DMS 273 (cell line): ENCODE measurements around the gene PTMA.
A peak's percentile ranks its signal among the peaks of the same experiment; 100 is the strongest.
"Not testable (repeated sequence)": the region's sequence is repeated elsewhere in the genome, so short reads cannot be mapped to it uniquely, and the experiment has no call there.

Experiments used
- DNase-seq: peaks from one replicate; lab custom pipeline; 2025; ENCODE audit not compliant: unreplicated experiment; lab: John Stamatoyannopoulos, UW

The PTMA gene

GRCh38 chr2:231714639-231715498 is 6.5 kb downstream of the PTMA start:
- DNase-seq, result peak; percentile 94

- DNase-seq, result no peak
Observed at GRCh38 chr2:231715499-231715837, 7.1 kb downstream of the PTMA start.

GRCh38 chr2:231715988-231716616 is 7.8 kb downstream of the PTMA start:
- no peak for DNase-seq

- no peak for DNase-seq
Observed at GRCh38 chr2:231716666-231717280, 8.4 kb downstream of the PTMA start.

- no peak for DNase-seq
Observed at GRCh38 chr2:231717281-231718171, 9.2 kb downstream of the PTMA start.

- DNase-seq, result no peak
Observed at GRCh38 chr2:231718799-231719198, 10.5 kb downstream of the PTMA start.

GRCh38 chr2:231720292-231720986 is 12.1 kb downstream of the PTMA start:
- no peak for DNase-seq

GRCh38 chr2:231720987-231721966 is 13.0 kb downstream of the PTMA start:
- DNase-seq, result peak; percentile 15

- DNase-seq, result no peak
Observed at GRCh38 chr2:231722721-231723307, 14.5 kb downstream of the PTMA start.

GRCh38 chr2:231725476-231725875 is 17.2 kb downstream of the PTMA start:
- no peak for DNase-seq

GRCh38 chr2:231726276-231726675 is 18.0 kb downstream of the PTMA start:
- no peak for DNase-seq

- peak; percentile 59 for DNase-seq
Observed at GRCh38 chr2:231727621-231728020, 19.3 kb downstream of the PTMA start.

- DNase-seq, result no peak
Observed at GRCh38 chr2:231732604-231733003, 24.3 kb downstream of the PTMA start.

- DNase-seq, result no peak
Observed at GRCh38 chr2:231737761-231738160, 29.4 kb downstream of the PTMA start.

GRCh38 chr2:231743376-231744116 is 35.2 kb downstream of the PTMA start:
- no peak for DNase-seq

- DNase-seq, result no peak
Observed at GRCh38 chr2:231745303-231746038, 37.1 kb downstream of the PTMA start.

GRCh38 chr2:231748153-231748896 is 40.0 kb downstream of the PTMA start:
- not testable (repeated sequence) for DNase-seq
